Gastrocnemius medialis (tissue), 4 donors: ENCODE measurements around the gene KDM2B.

ENCODE experiments used
- POLR2A ChIP-seq, 2 donors: fragments of 450-650 bp; IDR thresholded peaks; one replicate each; pipeline ENCODE4 v1.6.1; 2017; ENCODE audit warnings: antibody characterized with exemption in 2 of 2, mild to moderate bottlenecking in 2 of 2, moderate library complexity in 2 of 2
- TF ChIP-seq, protein P1 (sequence below), 5 experiments: fragments of 450-650 bp in 3 of 5; fragments of 200-600 bp in 2 of 5; sonication (generic) in 2 of 5; IDR thresholded peaks in 4 of 5; conservative IDR thresholded peaks in 1 of 5; 1 replicate in 4 of 5; 2 replicates in 1 of 5; pipeline ENCODE4 v1.5.1; 2016 to 2019; ENCODE audit warnings: antibody characterized with exemption in 5 of 5, mild to moderate bottlenecking in 3 of 5, moderate library complexity in 3 of 5

DNA sequence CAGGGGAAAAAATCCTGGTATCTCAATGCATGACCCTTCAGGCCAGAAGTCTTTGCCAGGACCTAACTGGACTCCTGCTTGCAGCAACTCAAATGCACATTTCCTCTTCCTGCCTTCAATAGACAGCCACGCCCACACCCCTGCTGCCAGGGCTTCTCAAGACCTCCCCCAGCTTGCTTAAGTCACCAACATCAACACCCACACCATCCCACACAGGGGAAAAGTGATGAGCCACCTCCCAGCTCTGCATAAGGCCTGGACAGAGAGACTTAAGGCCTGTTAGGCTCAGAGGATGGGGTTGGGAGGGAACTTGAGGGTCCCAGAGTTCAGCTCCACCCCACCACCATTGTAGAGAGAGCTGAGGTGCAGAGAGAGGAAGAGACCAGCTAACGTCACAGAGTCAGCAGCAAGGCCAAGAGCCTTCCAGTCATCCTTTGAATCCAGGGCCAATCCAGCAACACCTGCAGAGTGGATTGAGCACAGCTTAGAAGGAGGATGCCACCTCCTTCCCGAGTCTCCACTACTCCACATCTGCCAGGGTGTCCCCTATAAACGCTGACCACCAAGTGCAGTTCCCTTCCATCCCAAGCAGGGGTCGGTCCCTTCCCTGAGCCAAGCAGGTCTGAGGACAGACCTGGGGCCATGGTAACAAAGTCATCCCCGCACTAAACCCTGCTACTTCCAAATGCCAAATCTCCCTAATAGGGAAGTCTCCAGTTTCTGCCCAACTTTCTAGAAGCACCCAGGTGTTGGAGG lies 50.0 kb downstream of the KDM2B start:
- TF ChIP-seq, protein P1, sequence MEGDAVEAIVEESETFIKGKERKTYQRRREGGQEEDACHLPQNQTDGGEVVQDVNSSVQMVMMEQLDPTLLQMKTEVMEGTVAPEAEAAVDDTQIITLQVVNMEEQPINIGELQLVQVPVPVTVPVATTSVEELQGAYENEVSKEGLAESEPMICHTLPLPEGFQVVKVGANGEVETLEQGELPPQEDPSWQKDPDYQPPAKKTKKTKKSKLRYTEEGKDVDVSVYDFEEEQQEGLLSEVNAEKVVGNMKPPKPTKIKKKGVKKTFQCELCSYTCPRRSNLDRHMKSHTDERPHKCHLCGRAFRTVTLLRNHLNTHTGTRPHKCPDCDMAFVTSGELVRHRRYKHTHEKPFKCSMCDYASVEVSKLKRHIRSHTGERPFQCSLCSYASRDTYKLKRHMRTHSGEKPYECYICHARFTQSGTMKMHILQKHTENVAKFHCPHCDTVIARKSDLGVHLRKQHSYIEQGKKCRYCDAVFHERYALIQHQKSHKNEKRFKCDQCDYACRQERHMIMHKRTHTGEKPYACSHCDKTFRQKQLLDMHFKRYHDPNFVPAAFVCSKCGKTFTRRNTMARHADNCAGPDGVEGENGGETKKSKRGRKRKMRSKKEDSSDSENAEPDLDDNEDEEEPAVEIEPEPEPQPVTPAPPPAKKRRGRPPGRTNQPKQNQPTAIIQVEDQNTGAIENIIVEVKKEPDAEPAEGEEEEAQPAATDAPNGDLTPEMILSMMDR (IDR thresholded peaks at IDR 0.05 in 4 of 5, conservative IDR thresholded peaks at IDR 0.05 in 1 of 5) = no peak
- no peak for TF ChIP-seq POLR2A (IDR thresholded peaks at IDR 0.05)
